ENCODE data around the gene GOSR2.

The GOSR2 gene
- total RNA-seq = 27.9 to 58.7 (median 53.4) reads per million in 4 donors

- DNase-seq = peak; percentile 49 to 92 (median 75)
Measured at GRCh38 chr17:46922804-46923635, at the start of gene GOSR2. Gene GOSR2, plus strand, starts transcription at chr17:46923160. Its CDS starts 33 bp downstream, at chr17:46923193.

GRCh38 chr17:46873941-46874645 lies 48.9 kb upstream of the GOSR2 start:
- DNase-seq = no peak

- no peak for DNase-seq
Measured at GRCh38 chr17:46874906-46875305, 48.1 kb upstream of the GOSR2 start.

GRCh38 chr17:46875849-46876352 lies 47.1 kb upstream of the GOSR2 start:
- no peak for DNase-seq

GRCh38 chr17:46876353-46876887 lies 46.5 kb upstream of the GOSR2 start:
- no peak for DNase-seq

- DNase-seq = no peak
Measured at GRCh38 chr17:46876926-46877325, 46.0 kb upstream of the GOSR2 start.

- no peak for DNase-seq
Measured at GRCh38 chr17:46877466-46877865, 45.5 kb upstream of the GOSR2 start.

GRCh38 chr17:46878055-46878454 lies 44.9 kb upstream of the GOSR2 start:
- no peak for DNase-seq

GRCh38 chr17:46879101-46879500 lies 43.9 kb upstream of the GOSR2 start:
- DNase-seq = no peak

- DNase-seq = no peak
Measured at GRCh38 chr17:46881015-46881414, 41.9 kb upstream of the GOSR2 start.

- no peak for DNase-seq
Measured at GRCh38 chr17:46882666-46883065, 40.3 kb upstream of the GOSR2 start.

GRCh38 chr17:46883871-46884520 lies 39.0 kb upstream of the GOSR2 start:
- DNase-seq = no peak

GRCh38 chr17:46884552-46884951 lies 38.4 kb upstream of the GOSR2 start:
- no peak for DNase-seq

- DNase-seq = no peak
Measured at GRCh38 chr17:46885415-46886309, 37.3 kb upstream of the GOSR2 start.

GRCh38 chr17:46886310-46886663 lies 36.7 kb upstream of the GOSR2 start:
- DNase-seq = no peak

- DNase-seq = no peak
Measured at GRCh38 chr17:46887717-46888116, 35.2 kb upstream of the GOSR2 start.

GRCh38 chr17:46888727-46889126 lies 34.2 kb upstream of the GOSR2 start:
- DNase-seq = no peak

GRCh38 chr17:46889519-46889918 lies 33.4 kb upstream of the GOSR2 start:
- no peak for DNase-seq

- DNase-seq = no peak
Measured at GRCh38 chr17:46889992-46890564, 32.9 kb upstream of the GOSR2 start.

GRCh38 chr17:46890638-46891037 lies 32.3 kb upstream of the GOSR2 start:
- DNase-seq = no peak

GRCh38 chr17:46892192-46892703 lies 30.7 kb upstream of the GOSR2 start:
- DNase-seq = no peak
